CD8-positive, alpha-beta memory T cell (primary cell): ENCODE measurements around the gene AP3D1. TPM values are rescaled to one million over a fixed set of nuclear protein-coding genes. Genes with fewer than 3 reads are reported as not detected.
"Not testable (repeated sequence)": the region's sequence is repeated elsewhere in the genome, so short reads cannot be mapped to it uniquely, and the experiment has no call there.

Source experiments
- CTCF ChIA-PET: fragments of 350-600 bp; sonication (Branson Sonifier 250); formaldehyde crosslinking; loops from one replicate; lab custom pipeline; 2021; ENCODE audit warnings: antibody characterized with exemption; lab: Charles Lee
- POLR2A ChIA-PET: fragments of 350-600 bp; sonication (Branson Sonifier 250); formaldehyde crosslinking; loops from one replicate; lab custom pipeline; 2021; ENCODE audit warnings: antibody characterized with exemption; lab: Charles Lee
- DNase-seq, 5 donors: peaks; one replicate each; pipeline versions ENCODE4 v3.0.0 to v3.0.0-alpha.2; 2020 to 2022; ENCODE audit warnings: mixed read lengths in 1 of 5
- H3K27ac ChIP-seq: one replicate; pipeline ENCODE4 v1.7.0; 2013; ENCODE audit warnings: low read depth, mild to moderate bottlenecking, low read length, moderate library complexity
- H3K27me3 ChIP-seq: 2 replicates; pipeline ENCODE4 v1.7.0; 2013; ENCODE audit warnings: low read length, mild to moderate bottlenecking; ENCODE audit not compliant: insufficient read depth, poor library complexity, severe bottlenecking
- H3K36me3 ChIP-seq: 2 replicates; pipeline ENCODE4 v1.7.0; 2013; ENCODE audit warnings: mild to moderate bottlenecking, low read length, moderate library complexity; ENCODE audit not compliant: insufficient read depth
- H3K4me1 ChIP-seq: 2 replicates; pipeline ENCODE4 v1.7.0; 2013; ENCODE audit warnings: mild to moderate bottlenecking, low read length, moderate library complexity; ENCODE audit not compliant: insufficient read depth
- H3K4me3 ChIP-seq: 2 replicates; pipeline ENCODE4 v1.7.0; 2013; ENCODE audit warnings: mild to moderate bottlenecking, low read length
- H3K9me3 ChIP-seq: 2 replicates; pipeline ENCODE4 v1.7.0; 2013; ENCODE audit warnings: mild to moderate bottlenecking, low read length
- H3K27ac Mint-ChIP-seq, 8 donors: one replicate each; pipeline ENCODE4 v1.8.0; 2020 to 2021; ENCODE audit warnings: mixed read lengths in 8 of 8, mild to moderate bottlenecking in 6 of 8, inconsistent platforms in 3 of 8, moderate library complexity in 3 of 8
- H3K27me3 Mint-ChIP-seq, 2 donors: one replicate each; pipeline ENCODE4 v1.8.0; 2020 to 2021; ENCODE audit warnings: mixed read lengths in 2 of 2, mild to moderate bottlenecking in 1 of 2, moderate library complexity in 1 of 2
- H3K36me3 Mint-ChIP-seq, 3 donors: one replicate each; pipeline ENCODE4 v1.8.0; 2020 to 2021; ENCODE audit warnings: mixed read lengths in 3 of 3, inconsistent platforms in 1 of 3, mild to moderate bottlenecking in 1 of 3
- H3K4me1 Mint-ChIP-seq, 3 donors: one replicate each; pipeline ENCODE4 v1.8.0; 2020 to 2021; ENCODE audit warnings: mixed read lengths in 3 of 3, inconsistent platforms in 1 of 3, mild to moderate bottlenecking in 1 of 3
- H3K4me3 Mint-ChIP-seq, 7 donors: one replicate each; pipeline ENCODE4 v1.8.0; 2020 to 2021; ENCODE audit warnings: mixed read lengths in 7 of 7, mild to moderate bottlenecking in 6 of 7, moderate library complexity in 4 of 7, inconsistent platforms in 2 of 7
- H3K9me3 Mint-ChIP-seq, 5 donors: one replicate each; pipeline ENCODE4 v1.8.0; 2020 to 2022; ENCODE audit warnings: mixed read lengths in 5 of 5, mild to moderate bottlenecking in 3 of 5, moderate library complexity in 2 of 5, inconsistent platforms in 1 of 5
- polyA plus RNA-seq: library from polyadenylated mRNA; unstranded; fragments of 300-500 nt; fragmentation: Illumina TruSeq; gene quantifications from one replicate; pipeline ENCODE4 v1.2.3, GENCODE V29; 2021
- total RNA-seq, 2 experiments: library from RNA; stranded (reverse); gene quantifications; one replicate each; pipeline ENCODE4 v1.2.3, GENCODE V29; 2021

The AP3D1 gene
- total and polyA plus RNA-seq, 3 experiments from 2014 or later: 44.2 to 99.2 (median 96.5) TPM

DNA sequence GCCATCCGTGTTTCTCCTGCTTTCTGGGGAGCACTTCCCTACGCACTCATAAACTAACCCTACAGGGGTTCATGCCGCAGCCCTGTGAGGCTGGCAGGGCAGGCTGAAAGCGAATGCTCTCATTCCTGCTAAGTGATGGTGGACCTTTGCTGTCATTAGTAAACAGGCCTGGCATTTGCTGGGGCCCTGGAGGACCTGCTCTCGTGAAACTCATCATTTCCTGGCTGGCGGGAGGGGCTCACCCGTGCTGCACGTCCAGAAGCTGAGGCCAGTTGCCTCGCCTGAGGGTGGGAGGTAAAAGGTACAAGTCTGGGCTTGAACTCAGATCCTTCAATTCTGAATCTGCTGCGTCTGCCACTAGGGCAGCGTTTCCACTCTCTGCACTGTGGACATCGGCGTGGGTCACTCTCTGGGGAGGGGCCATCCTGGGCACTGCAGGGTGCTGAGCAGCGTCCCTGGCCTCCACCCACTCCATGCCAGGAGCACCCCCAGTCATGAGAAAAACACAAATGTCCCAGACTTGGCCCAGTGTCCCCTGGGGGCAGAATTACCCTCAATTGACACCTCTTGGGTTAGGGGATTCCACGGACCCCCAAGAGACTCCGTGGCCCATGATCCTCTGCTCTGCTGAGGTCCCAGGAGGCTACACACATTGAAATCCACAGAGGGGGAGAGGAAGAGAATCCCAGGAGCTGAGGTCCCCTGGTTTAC lies 62.2 kb downstream of the AP3D1 start:
- peaks cover 79% of the 10 kb centered on the region for H3K4me1 ChIP-seq
- Mint-ChIP-seq H3K4me3 (peak overlapping the region; percentile 43 to 85 (median 73)), H3K27me3 (peaks cover 0 to 9% of the 10 kb centered on the region in 2 donors), H3K27ac (peak overlapping the region; percentile 71 to 98 (median 89)), H3K9me3 (peaks cover 0 to 4% (median 2%) of the 10 kb centered on the region in 5 donors), H3K4me1 (peaks cover 58 to 74% (median 67%) of the 10 kb centered on the region in 3 donors), H3K36me3 (peaks cover 0 to 29% (median 4%) of the 10 kb centered on the region in 3 donors)
- DNase-seq: no peak
- ChIA-PET CTCF (interaction anchor here (0.6 kb wide), 1 partner anchor 18 kb away, joined by 3 read pairs; no protein-coding TSS in a partner anchor), POLR2A (no interaction called here)
- no peak overlapping the region for H3K4me3 ChIP-seq
- no peaks in the 10 kb centered on the region for H3K9me3 ChIP-seq
- H3K27ac ChIP-seq: peak overlapping the region; percentile 24
- no peaks in the 10 kb centered on the region for H3K27me3 ChIP-seq
- no peaks in the 10 kb centered on the region for H3K36me3 ChIP-seq

DNA sequence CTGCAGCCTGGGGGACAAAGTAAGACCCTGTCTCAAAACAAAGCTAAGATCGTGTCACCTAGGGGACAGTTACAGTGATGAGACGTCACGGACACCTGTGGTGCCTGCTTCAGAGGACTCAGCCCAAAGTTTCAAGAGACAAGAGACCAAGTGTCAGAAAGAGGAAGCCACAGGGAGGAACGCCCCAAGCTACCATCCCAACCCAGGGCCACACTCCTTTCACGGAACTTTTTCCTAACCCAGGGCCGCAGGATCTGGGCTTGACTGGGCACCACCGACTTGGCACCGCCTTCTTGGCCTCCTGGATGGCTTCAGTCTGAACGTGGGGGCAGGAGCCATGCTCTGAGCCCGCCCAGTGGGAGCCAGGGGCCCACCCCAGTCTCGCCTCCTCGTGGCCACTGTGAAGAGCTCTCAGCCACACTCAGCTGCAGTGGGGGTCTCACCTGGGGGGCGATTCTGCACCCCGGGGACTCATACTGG lies 63.7 kb downstream of the AP3D1 start:
- peaks cover 72% of the 10 kb centered on the region for H3K4me1 ChIP-seq
- Mint-ChIP-seq H3K36me3 (peaks cover 2 to 28% (median 4%) of the 10 kb centered on the region in 3 donors), H3K27me3 (peaks cover 0 to 7% of the 10 kb centered on the region in 2 donors), H3K27ac (peak overlapping the region; percentile 87 to 98 (median 94)), H3K4me1 (peaks cover 61 to 73% (median 68%) of the 10 kb centered on the region in 3 donors), H3K9me3 (peaks cover 0 to 4% (median 2%) of the 10 kb centered on the region in 5 donors), H3K4me3 (peak overlapping the region; percentile 66 to 89 (median 76))
- H3K4me3 ChIP-seq: peak overlapping the region; percentile 47
- H3K27ac ChIP-seq: peak overlapping the region; percentile 77
- DNase-seq: peak in 3 of 5 donors; percentile 55 to 64 (median 58)
- no peaks in the 10 kb centered on the region for H3K27me3 ChIP-seq
- POLR2A ChIA-PET: interaction anchor here (0.6 to 1.1 kb wide), 4 partner anchors 18 to 26 kb away, joined by 3 to 5 read pairs (median 4); no protein-coding TSS in a partner anchor
- no peaks in the 10 kb centered on the region for H3K36me3 ChIP-seq
- CTCF ChIA-PET: interaction anchor here (0.8 to 1.6 kb wide), 5 partner anchors 8 to 69 kb away, joined by 3 to 5 read pairs (median 4); partner anchors contain the start of genes MKNK2 and MOB3A
- H3K9me3 ChIP-seq: no peaks in the 10 kb centered on the region

DNA sequence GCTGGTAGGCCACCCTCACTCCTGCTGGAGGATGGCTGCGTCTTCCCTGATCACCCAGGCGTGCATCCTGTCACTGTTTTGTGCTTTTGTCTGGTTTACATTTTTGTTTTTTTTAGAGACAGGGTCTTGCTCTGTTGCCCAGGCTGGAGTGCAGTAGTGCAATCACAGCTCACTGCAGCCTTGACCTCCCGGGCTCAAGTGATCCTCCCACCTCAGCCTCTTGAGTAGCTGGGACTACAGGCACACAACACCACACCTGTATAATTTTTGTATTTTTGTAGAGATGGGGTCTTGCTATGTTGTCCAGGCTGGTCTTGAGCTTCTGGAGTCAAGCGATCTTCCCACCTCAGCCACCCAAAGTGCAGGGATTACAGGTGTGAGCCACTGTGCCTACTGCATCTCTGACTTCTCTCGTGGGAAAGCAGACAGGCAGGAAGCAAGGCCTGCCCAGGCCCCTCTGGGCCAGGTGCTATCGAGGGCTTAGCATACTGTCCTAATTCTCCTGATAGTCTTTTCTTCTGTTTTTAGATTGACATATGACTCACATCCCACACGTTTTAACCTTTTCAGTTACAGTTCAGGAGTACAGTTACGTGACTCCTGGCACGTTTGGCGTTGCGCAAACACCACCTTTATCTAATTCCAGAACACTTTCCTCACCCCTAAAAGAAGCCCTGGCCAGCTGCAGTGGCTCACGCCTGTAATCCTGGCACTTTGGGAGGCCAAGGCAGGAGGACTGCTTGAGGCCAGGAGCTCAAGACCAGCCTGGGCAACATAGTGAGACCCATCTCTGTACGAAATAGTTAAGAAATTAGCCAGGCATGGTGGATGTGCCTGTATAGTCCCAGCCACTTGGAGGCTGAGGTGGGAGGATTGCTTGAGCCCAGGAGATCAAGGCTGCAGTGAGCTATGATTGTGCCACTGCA lies 64.4 kb downstream of the AP3D1 start:
- Mint-ChIP-seq H3K4me1 (peaks cover 66 to 75% (median 70%) of the 10 kb centered on the region in 3 donors), H3K4me3 (peak overlapping the region; percentile 66 to 89 (median 76)), H3K27ac (peak overlapping the region; percentile 87 to 98 (median 94)), H3K36me3 (peaks cover 2 to 33% (median 4%) of the 10 kb centered on the region in 3 donors)
- not testable (repeated sequence) for H3K9me3 Mint-ChIP-seq, DNase-seq, H3K27me3 Mint-ChIP-seq, H3K36me3 ChIP-seq, H3K27me3 ChIP-seq, H3K9me3 ChIP-seq
- peaks cover 73% of the 10 kb centered on the region for H3K4me1 ChIP-seq
- ChIA-PET POLR2A (interaction anchor here (0.6 to 1.1 kb wide), 3 partner anchors 17 to 25 kb away, joined by 3 to 5 read pairs (median 4); no protein-coding TSS in a partner anchor), CTCF (interaction anchor here (0.8 to 1.6 kb wide), 6 partner anchors 9 to 68 kb away, joined by 3 to 5 read pairs (median 4); partner anchors contain the start of genes MKNK2 and MOB3A)
- peak overlapping the region; percentile 77 for H3K27ac ChIP-seq
- H3K4me3 ChIP-seq: peak overlapping the region; percentile 47

DNA sequence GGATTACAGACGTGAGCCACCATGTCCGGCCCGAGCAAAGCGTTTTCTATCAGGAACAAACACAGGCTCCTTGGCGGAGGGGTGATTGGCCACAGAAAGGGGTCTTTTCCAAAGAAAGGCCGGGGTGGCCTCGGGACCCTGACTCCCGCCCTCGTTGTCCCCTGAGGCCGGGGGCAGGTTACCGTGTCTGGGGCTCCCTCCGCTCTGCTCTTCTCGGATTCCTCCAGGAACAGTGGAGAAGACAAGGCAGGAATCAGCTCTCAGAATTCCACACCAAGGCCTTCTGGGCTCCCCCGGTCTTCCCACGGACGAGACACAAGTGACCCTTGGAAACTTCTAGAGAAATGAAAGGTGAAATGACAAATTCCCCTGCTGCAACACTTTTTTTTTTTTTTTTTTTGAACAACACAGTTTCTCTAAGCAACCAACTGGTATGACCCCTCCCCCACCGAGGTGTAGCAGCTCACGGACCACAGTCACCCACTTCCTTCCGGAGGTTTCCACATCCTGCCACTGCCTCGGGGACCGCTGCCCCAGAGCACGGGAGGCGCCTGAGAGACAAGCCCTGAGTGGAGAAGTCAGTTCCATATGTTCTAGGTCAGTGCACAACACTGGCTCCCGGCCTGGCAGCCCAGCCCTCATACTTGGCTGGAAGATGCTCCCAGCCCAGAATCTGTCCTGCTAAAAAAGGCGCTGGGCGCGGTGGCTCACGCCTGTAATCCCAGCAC lies 66.2 kb downstream of the AP3D1 start:
- peaks cover 70 to 78% (median 75%) of the 10 kb centered on the region in 3 donors for H3K4me1 Mint-ChIP-seq
- POLR2A ChIA-PET: interaction anchor here (0.6 to 1.4 kb wide), 10 partner anchors 10 to 467 kb away, joined by 3 to 17 read pairs (median 5); partner anchors contain the start of genes ABHD17A, DOT1L and MOB3A
- peak overlapping the region; percentile 83 for H3K4me3 ChIP-seq

DNA sequence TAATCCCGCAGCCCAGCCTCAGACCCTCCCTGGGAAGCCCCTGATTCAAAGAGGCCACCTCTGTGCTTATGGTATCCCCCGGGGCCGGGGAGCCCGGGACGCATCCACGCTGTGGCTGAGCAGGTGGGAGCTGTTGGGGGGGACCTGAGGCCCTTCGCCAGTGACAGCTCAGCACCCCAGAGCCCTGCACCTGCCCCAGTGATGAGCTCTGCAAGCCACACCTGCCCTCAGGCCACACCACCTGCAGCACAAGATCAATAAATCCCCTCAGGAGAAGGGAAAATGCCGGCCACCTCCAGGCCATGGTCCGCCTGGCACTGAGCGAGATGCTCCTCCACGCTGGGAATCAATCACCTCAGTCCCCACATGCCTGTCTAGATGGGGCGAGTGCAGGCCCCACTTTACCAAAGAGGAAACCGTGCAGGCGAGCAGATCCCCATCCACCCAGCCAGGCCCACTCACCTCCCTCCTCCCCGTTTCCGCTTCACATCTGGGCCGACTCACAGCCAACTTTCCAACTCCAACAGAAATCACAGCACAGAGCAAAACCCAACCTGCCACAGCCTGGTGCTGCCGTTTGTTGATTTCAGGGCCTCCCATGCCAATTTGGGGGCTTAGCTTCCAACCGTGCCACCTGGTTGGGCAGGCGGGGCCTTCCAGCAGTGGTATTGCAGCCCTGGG lies 68.1 kb downstream of the AP3D1 start:
- DNase-seq: peak; percentile 56 to 84 (median 75)
- no peaks in the 10 kb centered on the region for H3K9me3 ChIP-seq
- peaks cover 0 to 7% of the 10 kb centered on the region in 2 donors for H3K27me3 Mint-ChIP-seq
- peaks cover 21% of the 10 kb centered on the region for H3K36me3 ChIP-seq
- peak overlapping the region; percentile 88 to 99 (median 97) for H3K4me3 Mint-ChIP-seq
- H3K27ac ChIP-seq: peak overlapping the region; percentile 99
- H3K4me1 Mint-ChIP-seq: peaks cover 66 to 79% (median 68%) of the 10 kb centered on the region in 3 donors
- no peaks in the 10 kb centered on the region for H3K27me3 ChIP-seq
- peaks cover 0 to 4% (median 2%) of the 10 kb centered on the region in 5 donors for H3K9me3 Mint-ChIP-seq
- H3K4me1 ChIP-seq: peaks cover 70% of the 10 kb centered on the region
- peaks cover 4 to 58% (median 6%) of the 10 kb centered on the region in 3 donors for H3K36me3 Mint-ChIP-seq
- CTCF ChIA-PET: interaction anchor here (1.6 to 6.2 kb wide), 5 partner anchors 11 to 64 kb away, joined by 6 to 49 read pairs (median 8); partner anchors contain the start of gene MOB3A
- peak overlapping the region; percentile 83 for H3K4me3 ChIP-seq
- POLR2A ChIA-PET: interaction anchor here (0.7 to 2.4 kb wide), 7 partner anchors 9 to 68 kb away, joined by 3 to 19 read pairs (median 5); partner anchors contain the start of genes AP3D1, IZUMO4 and MOB3A
- peak overlapping the region; percentile 94 to 100 (median 98) for H3K27ac Mint-ChIP-seq

More for the DNA sequence above, 66.2 kb downstream of the AP3D1 start:
- peak overlapping the region; percentile 94 to 100 (median 98) for H3K27ac Mint-ChIP-seq
- peak; percentile 87 to 98 (median 96) for DNase-seq
- Histone ChIP-seq H3K27ac (peak overlapping the region; percentile 99), H3K36me3 (peaks cover 8% of the 10 kb centered on the region), H3K9me3 (no peaks in the 10 kb centered on the region), H3K4me1 (peaks cover 77% of the 10 kb centered on the region), H3K27me3 (no peaks in the 10 kb centered on the region)
- H3K4me3 Mint-ChIP-seq: peak overlapping the region; percentile 88 to 99 (median 97)
- peaks cover 0 to 4% (median 2%) of the 10 kb centered on the region in 5 donors for H3K9me3 Mint-ChIP-seq
- peaks cover 0 to 7% of the 10 kb centered on the region in 2 donors for H3K27me3 Mint-ChIP-seq
- peaks cover 4 to 39% (median 5%) of the 10 kb centered on the region in 3 donors for H3K36me3 Mint-ChIP-seq
- CTCF ChIA-PET: interaction anchor here (0.7 to 6.2 kb wide), 5 partner anchors 9 to 188 kb away, joined by 3 to 49 read pairs (median 3); partner anchors contain the start of gene MOB3A
